ENCODE data around the gene ITGB5. TPM values are rescaled to one million over a fixed set of nuclear protein-coding genes. Genes with fewer than 3 reads are reported as not detected.

ITGB5 gene
- total RNA-seq, 1 experiment from 2014 or later: 67.2 TPM

DNA sequence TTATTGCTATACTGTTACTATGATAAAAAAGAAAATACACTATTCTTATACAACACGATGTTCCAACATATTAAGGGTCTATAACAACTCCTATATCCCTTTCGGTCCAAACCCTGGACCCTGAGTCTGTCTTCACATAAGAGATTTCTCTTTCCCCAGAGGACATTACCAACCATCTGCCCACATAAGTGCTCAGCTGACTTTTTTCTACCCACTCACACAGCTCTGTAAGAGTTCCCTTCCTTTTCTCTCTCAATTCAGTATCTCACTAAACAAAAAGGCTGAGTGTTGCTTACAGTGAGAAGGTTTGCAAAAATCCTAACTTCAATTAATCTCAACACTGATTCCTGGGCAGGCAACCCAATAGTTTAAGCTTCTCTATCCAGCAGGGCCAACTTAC, 30.5 kb downstream of the ITGB5 start:
- peaks cover 20% of the 10 kb centered on the region for H3K4me1 ChIP-seq (ENCODE audit: insufficient read depth, low read length)
- H4K20me1 ChIP-seq (ENCODE audit: low read length): no peaks in the 10 kb centered on the region
- H3K4me2 ChIP-seq (ENCODE audit: low read length): no peak overlapping the region
- intact Hi-C loops (cut with micrococcal nuclease): no loop called here
- no peaks in the 10 kb centered on the region for H3K9me2 ChIP-seq (replicated peaks; ENCODE audit: low read length)
- H2AFZ ChIP-seq (ENCODE audit: low read length): no peak overlapping the region
- H3F3A ChIP-seq (ENCODE audit: low read length, unreplicated experiment): no peaks in the 10 kb centered on the region
- H3K4me3 ChIP-seq (ENCODE audit: low read length): no peak overlapping the region
- no peaks in the 10 kb centered on the region for H3K9me3 ChIP-seq (ENCODE audit: low read length)
- ATAC-seq: no peak
- TF ChIP-seq EZH2 (IDR thresholded peaks at IDR 0.05; ENCODE audit: low read length, unreplicated experiment) (no peak), EZH2phosphoT487 (IDR thresholded peaks at IDR 0.05; ENCODE audit: borderline replicate concordance, low read length) (no peak)
- TF ChIP-seq, protein P1, sequence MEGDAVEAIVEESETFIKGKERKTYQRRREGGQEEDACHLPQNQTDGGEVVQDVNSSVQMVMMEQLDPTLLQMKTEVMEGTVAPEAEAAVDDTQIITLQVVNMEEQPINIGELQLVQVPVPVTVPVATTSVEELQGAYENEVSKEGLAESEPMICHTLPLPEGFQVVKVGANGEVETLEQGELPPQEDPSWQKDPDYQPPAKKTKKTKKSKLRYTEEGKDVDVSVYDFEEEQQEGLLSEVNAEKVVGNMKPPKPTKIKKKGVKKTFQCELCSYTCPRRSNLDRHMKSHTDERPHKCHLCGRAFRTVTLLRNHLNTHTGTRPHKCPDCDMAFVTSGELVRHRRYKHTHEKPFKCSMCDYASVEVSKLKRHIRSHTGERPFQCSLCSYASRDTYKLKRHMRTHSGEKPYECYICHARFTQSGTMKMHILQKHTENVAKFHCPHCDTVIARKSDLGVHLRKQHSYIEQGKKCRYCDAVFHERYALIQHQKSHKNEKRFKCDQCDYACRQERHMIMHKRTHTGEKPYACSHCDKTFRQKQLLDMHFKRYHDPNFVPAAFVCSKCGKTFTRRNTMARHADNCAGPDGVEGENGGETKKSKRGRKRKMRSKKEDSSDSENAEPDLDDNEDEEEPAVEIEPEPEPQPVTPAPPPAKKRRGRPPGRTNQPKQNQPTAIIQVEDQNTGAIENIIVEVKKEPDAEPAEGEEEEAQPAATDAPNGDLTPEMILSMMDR (conservative IDR thresholded peaks at IDR 0.05; ENCODE audit: low read depth, low read length): no peak
- CTCF ChIA-PET: no interaction called here
- H3K27me3 ChIP-seq (ENCODE audit: low read length): no peaks in the 10 kb centered on the region
- DNase-seq: no peak
- H3K27ac ChIP-seq (ENCODE audit: low read length): no peak overlapping the region
- H3K9ac ChIP-seq (ENCODE audit: low read length): no peak overlapping the region
- no peaks in the 10 kb centered on the region for H3K79me2 ChIP-seq (ENCODE audit: low read length)
- BruUV-seq (replicated peaks): no TSS peak
- peaks cover 2% of the 10 kb centered on the region; the same call in 1 of the 2 replicates for H3K36me3 ChIP-seq (ENCODE audit: low read depth, low read length)
- POLR2A ChIA-PET (ENCODE audit: unreplicated experiment): no interaction called here

DNA sequence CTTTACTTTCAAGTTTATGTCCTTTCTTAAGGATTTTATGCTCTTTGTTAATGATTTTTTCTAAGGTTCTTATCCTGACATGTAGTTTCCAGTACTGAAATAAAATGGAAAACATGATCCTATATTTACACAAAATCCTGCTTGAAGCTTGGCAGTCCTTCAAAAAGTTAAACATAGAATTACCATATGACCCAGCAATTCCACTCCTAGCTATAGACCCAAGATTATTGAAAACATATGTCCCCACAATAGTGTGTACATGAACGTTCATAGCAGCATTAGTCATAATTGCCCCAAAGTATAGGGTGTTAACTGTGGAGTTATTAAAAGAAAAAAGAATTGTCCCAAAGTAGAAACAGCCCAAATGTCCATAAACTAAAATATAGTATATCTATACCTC, 33.2 kb downstream of the ITGB5 start:
- H3K9ac ChIP-seq (ENCODE audit: low read length): no peak overlapping the region
- H3K9me3 ChIP-seq (ENCODE audit: low read length): no peaks in the 10 kb centered on the region
- H3K9me2 ChIP-seq (replicated peaks; ENCODE audit: low read length): no peaks in the 10 kb centered on the region
- no peaks in the 10 kb centered on the region for H3K79me2 ChIP-seq (ENCODE audit: low read length)
- no peaks in the 10 kb centered on the region for H4K20me1 ChIP-seq (ENCODE audit: low read length)
- POLR2A ChIA-PET (ENCODE audit: unreplicated experiment): no interaction called here
- TF ChIP-seq EZH2 (IDR thresholded peaks at IDR 0.05; ENCODE audit: low read length, unreplicated experiment) (no peak), EZH2phosphoT487 (IDR thresholded peaks at IDR 0.05; ENCODE audit: borderline replicate concordance, low read length) (no peak)
- TF ChIP-seq, protein P1 (conservative IDR thresholded peaks at IDR 0.05; ENCODE audit: low read depth, low read length): no peak
- DNase-seq (no peak), ATAC-seq (no peak)
- H3F3A ChIP-seq (ENCODE audit: low read length, unreplicated experiment): no peaks in the 10 kb centered on the region
- no peak overlapping the region for H3K4me2 ChIP-seq (ENCODE audit: low read length)
- no peak overlapping the region for H3K27ac ChIP-seq (ENCODE audit: low read length)
- peaks cover 4% of the 10 kb centered on the region; the same call in 1 of the 2 replicates for H3K4me1 ChIP-seq (ENCODE audit: insufficient read depth, low read length)
- CTCF ChIA-PET: interaction anchor here (0.7 kb wide), 1 partner anchor 425 kb away, joined by 3 read pairs; no protein-coding TSS in a partner anchor
- BruUV-seq (replicated peaks): no TSS peak
- H3K27me3 ChIP-seq (ENCODE audit: low read length): no peaks in the 10 kb centered on the region
- intact Hi-C loops (cut with micrococcal nuclease): no loop called here
- H2AFZ ChIP-seq (ENCODE audit: low read length): no peak overlapping the region
- peaks cover 2% of the 10 kb centered on the region; the same call in 1 of the 2 replicates for H3K36me3 ChIP-seq (ENCODE audit: low read depth, low read length)
- H3K4me3 ChIP-seq (ENCODE audit: low read length): no peak overlapping the region

DNA sequence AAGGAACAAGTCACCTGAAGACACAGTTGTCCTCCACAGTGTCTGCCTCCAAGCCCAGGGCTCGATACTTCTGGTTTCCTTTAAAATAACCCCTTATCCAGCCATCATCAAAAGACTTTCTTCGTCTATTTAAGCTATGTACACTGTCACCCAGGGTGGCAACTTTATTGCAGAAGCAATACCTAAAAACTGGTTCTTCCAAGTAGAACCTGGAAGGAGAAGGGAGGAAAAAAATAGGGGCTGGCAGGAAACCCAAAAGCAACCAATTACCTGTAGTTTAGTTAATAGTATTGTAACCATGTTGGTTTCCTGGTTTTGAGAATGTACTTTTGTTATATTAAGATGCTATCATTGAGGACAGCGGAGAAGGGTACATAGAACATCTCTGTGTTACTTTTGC, 33.7 kb downstream of the ITGB5 start:
- H3K36me3 ChIP-seq (ENCODE audit: low read depth, low read length): peaks cover 2% of the 10 kb centered on the region; the same call in 1 of the 2 replicates
- H3K4me3 ChIP-seq (ENCODE audit: low read length): no peak overlapping the region
- CTCF ChIA-PET: interaction anchor here (0.7 kb wide), 1 partner anchor 425 kb away, joined by 3 read pairs; no protein-coding TSS in a partner anchor
- no peaks in the 10 kb centered on the region for H3K9me3 ChIP-seq (ENCODE audit: low read length)
- intact Hi-C loops (cut with micrococcal nuclease): no loop called here
- ATAC-seq: no peak
- POLR2A ChIA-PET (ENCODE audit: unreplicated experiment): no interaction called here
- no peaks in the 10 kb centered on the region for H3K4me1 ChIP-seq (ENCODE audit: insufficient read depth, low read length)
- H2AFZ ChIP-seq (ENCODE audit: low read length): no peak overlapping the region
- no peaks in the 10 kb centered on the region for H3K79me2 ChIP-seq (ENCODE audit: low read length)
- TF ChIP-seq EZH2phosphoT487 (IDR thresholded peaks at IDR 0.05; ENCODE audit: borderline replicate concordance, low read length): no peak
- TF ChIP-seq EZH2 (IDR thresholded peaks at IDR 0.05; ENCODE audit: low read length, unreplicated experiment): no peak
- TF ChIP-seq, protein P1 (conservative IDR thresholded peaks at IDR 0.05; ENCODE audit: low read depth, low read length): no peak
- H3K4me2 ChIP-seq (ENCODE audit: low read length): no peak overlapping the region
- DNase-seq: no peak
- H3K27ac ChIP-seq (ENCODE audit: low read length): no peak overlapping the region
- H3K27me3 ChIP-seq (ENCODE audit: low read length): no peaks in the 10 kb centered on the region
- no TSS peak for BruUV-seq (replicated peaks)
- no peaks in the 10 kb centered on the region for H3F3A ChIP-seq (ENCODE audit: low read length, unreplicated experiment)
- no peak overlapping the region for H3K9ac ChIP-seq (ENCODE audit: low read length)
- H4K20me1 ChIP-seq (ENCODE audit: low read length): no peaks in the 10 kb centered on the region
- no peaks in the 10 kb centered on the region for H3K9me2 ChIP-seq (replicated peaks; ENCODE audit: low read length)
